Esophagus muscularis mucosa (tissue), 4 donors: Measurements from ENCODE around the gene MRPL1. TPM values are rescaled to one million over a fixed set of nuclear protein-coding genes. Genes with fewer than 3 reads are reported as not detected.

Source experiments
- DNase-seq: peaks from one replicate; pipeline ENCODE4 v3.0.0-alpha.2; 2017; ENCODE audit errors: extremely low spot score
- H3K27ac ChIP-seq, 4 donors: fragments of 200-600 bp; sonication (generic); replicated peaks in 1 of 4; 1 replicate in 3 of 4; 2 replicates in 1 of 4; pipeline ENCODE4 v1.5.1; 2016 to 2019; ENCODE audit warnings: mild to moderate bottlenecking in 1 of 4
- H3K27me3 ChIP-seq, 4 donors: fragments of 200-600 bp; sonication (generic); one replicate each; pipeline versions ENCODE4 v1.5.1 to v1.6.0; 2016 to 2019
- H3K36me3 ChIP-seq, 4 donors: fragments of 200-600 bp; sonication (generic); one replicate each; pipeline ENCODE4 v1.5.1; 2016 to 2019
- H3K4me1 ChIP-seq, 4 donors: fragments of 200-600 bp; sonication (generic); one replicate each; pipeline ENCODE4 v1.5.1; 2016 to 2019
- H3K4me3 ChIP-seq, 4 donors: fragments of 200-600 bp; sonication (generic); 1 replicate in 2 of 4; 2 replicates in 2 of 4; pipeline ENCODE4 v1.5.1; 2016 to 2019; ENCODE audit warnings: mild to moderate bottlenecking in 4 of 4, moderate library complexity in 1 of 4
- H3K9me3 ChIP-seq, 4 donors: fragments of 200-600 bp; sonication (generic); 1 replicate in 3 of 4; 2 replicates in 1 of 4; pipeline ENCODE4 v1.5.1; 2016 to 2019
- EP300 ChIP-seq: sonication (generic); formaldehyde crosslinking; IDR thresholded peaks from one replicate; pipeline ENCODE4 v1.6.1; 2017; ENCODE audit warnings: antibody characterized with exemption
- POLR2A ChIP-seq: fragments of 450-650 bp; IDR thresholded peaks from one replicate; pipeline ENCODE4 v1.6.1; 2017; ENCODE audit warnings: antibody characterized with exemption, moderate library complexity, mild to moderate bottlenecking, low read depth
- POLR2AphosphoS5 ChIP-seq, 2 donors: sonication (generic); formaldehyde crosslinking; IDR thresholded peaks; one replicate each; pipeline ENCODE4 v1.6.1; 2017; ENCODE audit warnings: antibody characterized with exemption in 2 of 2
- WGBS: methylation state at CpG from one replicate; pipeline ENCODE4 v1.1.5; 2018; 5-methylcytosine and 5-hydroxymethylcytosine counted together
- intact Hi-C: fragments of 100-400 bp; cut with DNase I; formaldehyde crosslinking; loops from one replicate; pipeline ENCODE4 v1.15.1; 2023
- total RNA-seq, 4 donors: library from RNA; depleted of rRNA; stranded (reverse); fragments of >200 nt; gene quantifications; one replicate each; pipeline versions ENCODE4 v1.1.0 to v1.2.1, GENCODE V29; 2016
- TF ChIP-seq, protein P1 (sequence below), 3 experiments: fragments of 200-600 bp in 2 of 3; fragments of 450-650 bp in 1 of 3; sonication (generic) in 2 of 3; IDR thresholded peaks; one replicate each; pipeline ENCODE4 v1.5.1; 2017 to 2019; ENCODE audit warnings: antibody characterized with exemption in 3 of 3, mild to moderate bottlenecking in 2 of 3, moderate library complexity in 1 of 3

Gene MRPL1
- total RNA-seq, 4 donors from 2014 or later, result 16.6 to 28.2 (median 19.5) TPM

DNA sequence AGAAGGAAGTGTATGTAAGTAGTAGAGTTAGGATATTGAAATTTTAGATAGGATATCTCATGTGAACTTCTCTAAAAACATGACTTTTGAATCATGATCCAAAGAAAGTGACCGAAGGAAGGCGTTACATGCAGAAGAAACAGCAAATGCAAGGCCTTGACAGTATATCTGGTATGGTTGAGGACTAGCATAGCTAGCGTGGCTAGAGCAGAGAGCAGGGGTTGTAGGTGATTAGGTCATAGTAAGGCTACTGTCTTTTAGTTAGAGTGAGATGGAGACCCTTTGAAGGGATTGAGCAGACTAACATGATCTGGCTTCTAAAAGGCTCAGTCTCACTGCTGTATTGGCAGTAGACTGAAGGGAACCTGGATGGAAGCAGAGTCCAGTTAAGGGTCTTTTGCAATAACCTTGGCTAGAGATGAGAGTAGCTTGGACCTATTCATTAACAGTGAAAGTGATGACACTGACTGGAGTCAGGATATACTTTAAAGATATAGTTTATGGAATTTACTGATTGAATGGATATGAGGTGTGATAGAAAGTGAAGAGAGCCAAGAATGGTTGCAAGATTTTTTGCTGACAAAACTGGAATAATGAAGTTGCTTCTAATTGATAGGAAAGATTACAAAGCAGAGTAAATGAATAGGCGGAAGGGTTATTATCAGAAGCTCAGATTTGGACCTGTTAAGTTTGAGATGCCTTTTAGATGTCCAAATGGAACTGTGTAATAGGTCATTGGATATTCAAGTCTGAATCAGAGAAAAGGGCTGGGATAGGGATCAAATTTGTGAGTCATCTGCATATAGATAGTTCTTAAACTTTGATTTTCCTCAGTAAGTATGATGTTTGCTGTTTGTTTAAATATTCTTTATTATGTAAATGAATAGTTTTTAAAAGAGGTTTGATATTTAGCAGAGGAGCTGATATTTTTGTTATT is 59.8 kb downstream of the MRPL1 start:
- no peak for TF ChIP-seq EP300
- no peak for TF ChIP-seq POLR2AphosphoS5 (IDR thresholded peaks at IDR 0.05)
- TF ChIP-seq, protein P1, sequence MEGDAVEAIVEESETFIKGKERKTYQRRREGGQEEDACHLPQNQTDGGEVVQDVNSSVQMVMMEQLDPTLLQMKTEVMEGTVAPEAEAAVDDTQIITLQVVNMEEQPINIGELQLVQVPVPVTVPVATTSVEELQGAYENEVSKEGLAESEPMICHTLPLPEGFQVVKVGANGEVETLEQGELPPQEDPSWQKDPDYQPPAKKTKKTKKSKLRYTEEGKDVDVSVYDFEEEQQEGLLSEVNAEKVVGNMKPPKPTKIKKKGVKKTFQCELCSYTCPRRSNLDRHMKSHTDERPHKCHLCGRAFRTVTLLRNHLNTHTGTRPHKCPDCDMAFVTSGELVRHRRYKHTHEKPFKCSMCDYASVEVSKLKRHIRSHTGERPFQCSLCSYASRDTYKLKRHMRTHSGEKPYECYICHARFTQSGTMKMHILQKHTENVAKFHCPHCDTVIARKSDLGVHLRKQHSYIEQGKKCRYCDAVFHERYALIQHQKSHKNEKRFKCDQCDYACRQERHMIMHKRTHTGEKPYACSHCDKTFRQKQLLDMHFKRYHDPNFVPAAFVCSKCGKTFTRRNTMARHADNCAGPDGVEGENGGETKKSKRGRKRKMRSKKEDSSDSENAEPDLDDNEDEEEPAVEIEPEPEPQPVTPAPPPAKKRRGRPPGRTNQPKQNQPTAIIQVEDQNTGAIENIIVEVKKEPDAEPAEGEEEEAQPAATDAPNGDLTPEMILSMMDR (IDR thresholded peaks at IDR 0.05), result no peak
- TF ChIP-seq POLR2A, result no peak
- Histone ChIP-seq H3K4me3 (no peak overlapping the region), H3K9me3 (peaks cover 0 to 6% (median 0%) of the 10 kb centered on the region in 4 donors), H3K4me1 (peaks cover 0 to 7% (median 0%) of the 10 kb centered on the region in 4 donors), H3K27ac (no peak overlapping the region), H3K36me3 (peaks cover 0 to 13% (median 0%) of the 10 kb centered on the region in 4 donors), H3K27me3 (no peaks in the 10 kb centered on the region)
- no peak for DNase-seq
- intact Hi-C loops, result no loop called here
- WGBS, result 95% methylated on average over 4 of the region's 4 CpGs

GRCh38 chr4:77927991-77928925 is 65.6 kb downstream of the MRPL1 start:
- Histone ChIP-seq H3K36me3 (peaks cover 0 to 28% (median 3%) of the 10 kb centered on the region in 4 donors), H3K4me1 (peaks cover 0 to 6% (median 6%) of the 10 kb centered on the region in 4 donors), H3K4me3 (no peak overlapping the region), H3K27me3 (no peaks in the 10 kb centered on the region), H3K9me3 (peaks cover 0 to 6% (median 0%) of the 10 kb centered on the region in 4 donors), H3K27ac (no peak overlapping the region)
- DNase-seq, result no peak
- intact Hi-C loops, result no loop called here
- TF ChIP-seq POLR2AphosphoS5 (IDR thresholded peaks at IDR 0.05) (no peak), POLR2A (no peak), EP300 (no peak)
- TF ChIP-seq, protein P1 (IDR thresholded peaks at IDR 0.05), result no peak
- WGBS, result 69% methylated on average over 1 of the region's 1 CpG

GRCh38 chr4:77930154-77930639 is 67.6 kb downstream of the MRPL1 start:
- DNase-seq, result no peak
- TF ChIP-seq POLR2A, result no peak
- TF ChIP-seq, protein P1 (IDR thresholded peaks at IDR 0.05), result no peak
- no peak for TF ChIP-seq POLR2AphosphoS5 (IDR thresholded peaks at IDR 0.05)
- TF ChIP-seq EP300, result no peak
- Histone ChIP-seq H3K36me3 (peaks cover 0 to 25% (median 4%) of the 10 kb centered on the region in 4 donors), H3K4me3 (no peak overlapping the region), H3K9me3 (peaks cover 0 to 2% (median 0%) of the 10 kb centered on the region in 4 donors), H3K4me1 (peaks cover 0 to 6% (median 6%) of the 10 kb centered on the region in 4 donors), H3K27me3 (no peaks in the 10 kb centered on the region), H3K27ac (no peak overlapping the region)
- 91% methylated on average over 7 of the region's 7 CpGs for WGBS
- intact Hi-C loops, result no loop called here

GRCh38 chr4:77930876-77931275 is 68.2 kb downstream of the MRPL1 start:
- intact Hi-C loops, result no loop called here

More at GRCh38 chr4:77930876-77931275, 68.2 kb downstream of the MRPL1 start:
- TF ChIP-seq, protein P1 (IDR thresholded peaks at IDR 0.05), result no peak
- TF ChIP-seq POLR2A (no peak), EP300 (no peak), POLR2AphosphoS5 (IDR thresholded peaks at IDR 0.05) (no peak)
- Histone ChIP-seq H3K4me1 (peaks cover 0 to 6% (median 6%) of the 10 kb centered on the region in 4 donors), H3K9me3 (no peaks in the 10 kb centered on the region), H3K27me3 (no peaks in the 10 kb centered on the region), H3K36me3 (peaks cover 3 to 30% (median 6%) of the 10 kb centered on the region in 4 donors), H3K27ac (no peak overlapping the region), H3K4me3 (no peak overlapping the region)
- 78% methylated on average over 4 of the region's 4 CpGs for WGBS
- DNase-seq, result no peak
